ENCODE measurements around the gene IL7R. TPM values are rescaled to one million over a fixed set of nuclear protein-coding genes. Genes with fewer than 3 reads are reported as not detected.

IL7R gene, protein sequence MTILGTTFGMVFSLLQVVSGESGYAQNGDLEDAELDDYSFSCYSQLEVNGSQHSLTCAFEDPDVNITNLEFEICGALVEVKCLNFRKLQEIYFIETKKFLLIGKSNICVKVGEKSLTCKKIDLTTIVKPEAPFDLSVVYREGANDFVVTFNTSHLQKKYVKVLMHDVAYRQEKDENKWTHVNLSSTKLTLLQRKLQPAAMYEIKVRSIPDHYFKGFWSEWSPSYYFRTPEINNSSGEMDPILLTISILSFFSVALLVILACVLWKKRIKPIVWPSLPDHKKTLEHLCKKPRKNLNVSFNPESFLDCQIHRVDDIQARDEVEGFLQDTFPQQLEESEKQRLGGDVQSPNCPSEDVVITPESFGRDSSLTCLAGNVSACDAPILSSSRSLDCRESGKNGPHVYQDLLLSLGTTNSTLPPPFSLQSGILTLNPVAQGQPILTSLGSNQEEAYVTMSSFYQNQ
- total RNA-seq (2014; rRNA removed; shearing (Covaris generic)), result 59.9 and 62.2 TPM in 2 replicates
- 4.6 and 4.7 TPM in 2 replicates for total RNA-seq (2022)
- percentile 52 among the genes with signal in this experiment for Bru-seq, nascent RNA
- percentile 29 among the genes with signal in this experiment for BruChase-seq, experiment 1, labeled RNA remaining after a 6-hour chase
- BruChase-seq, experiment 2, labeled RNA remaining after a 2-hour chase, result percentile 50 among the genes with signal in this experiment
- long read RNA-seq, full-length matches to known transcripts, result 2 of 4 reads
- long read RNA-seq, partial matches to known transcripts, result 0 of 4 reads
- long read RNA-seq, other reads (novel, unspliced or antisense), result 2 of 4 reads

DNA sequence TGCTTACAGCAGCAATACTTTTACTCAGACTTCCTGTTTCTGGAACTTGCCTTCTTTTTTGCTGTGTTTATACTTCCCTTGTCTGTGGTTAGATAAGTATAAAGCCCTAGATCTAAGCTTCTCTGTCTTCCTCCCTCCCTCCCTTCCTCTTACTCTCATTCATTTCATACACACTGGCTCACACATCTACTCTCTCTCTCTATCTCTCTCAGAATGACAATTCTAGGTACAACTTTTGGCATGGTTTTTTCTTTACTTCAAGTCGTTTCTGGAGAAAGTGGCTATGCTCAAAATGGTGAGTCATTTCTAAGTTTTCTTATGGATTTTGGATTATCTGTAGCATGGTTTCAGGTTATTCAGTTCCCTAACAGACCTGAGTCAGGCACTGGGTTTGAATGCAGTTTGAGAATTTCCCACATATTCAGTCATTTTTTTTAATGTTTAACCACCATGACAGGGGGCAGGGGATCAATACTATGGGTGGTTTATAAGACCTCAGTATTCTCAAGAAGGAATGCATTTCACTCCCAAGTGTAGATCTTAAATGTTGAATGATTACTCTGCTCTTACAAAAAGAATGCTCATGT, at the start of gene IL7R:
TSS of gene IL7R (plus strand) at position 127 of the 587 bp plus-strand sequence. CDS start at position 214, 87 bp downstream.
- no peaks in the 10 kb centered on the region for H3K9me2 ChIP-seq (ENCODE audit: insufficient read depth, low read length)
- intact Hi-C loops (cut with micrococcal nuclease; ENCODE audit: unreplicated experiment), result no loop called here
- peaks cover 70% of the 10 kb centered on the region for H3K4me1 ChIP-seq (ENCODE audit: insufficient read depth, low read length, poor library complexity, severe bottlenecking)
- H3K36me3 ChIP-seq (ENCODE audit: insufficient read depth, low read length), result peaks cover 31% of the 10 kb centered on the region
- H3K4me2 ChIP-seq (ENCODE audit: low read length), result peak within 1 kb of the TSS; percentile 91
- ChIA-PET POLR2A (interaction anchor here (0.7 to 8.2 kb wide), 7 partner anchors 14 to 843 kb away, joined by 3 to 52 read pairs (median 5); no protein-coding TSS in a partner anchor), CTCF (ENCODE audit: unreplicated experiment) (interaction anchor here (0.5 to 0.7 kb wide), 3 partner anchors 18 to 65 kb away, joined by 3 to 4 read pairs (median 4); no protein-coding TSS in a partner anchor)
- no TSS peak for BruUV-seq (replicated peaks)
- peak within 1 kb of the TSS; percentile 72 for H3K27ac ChIP-seq (ENCODE audit: low read depth, low read length, poor library complexity, severe bottlenecking)
- DNase-seq (ENCODE audit: low spot score), result peak; percentile 79
- peak within 1 kb of the TSS; percentile 95; the same call in 1 of the 2 replicates for H2AFZ ChIP-seq (ENCODE audit: low read length)
- no peaks in the 10 kb centered on the region for H4K20me1 ChIP-seq (ENCODE audit: insufficient read depth, low read length)
- H3K9me3 ChIP-seq (ENCODE audit: low read length), result no peaks in the 10 kb centered on the region
- peak within 1 kb of the TSS; percentile 75 for H3K4me3 ChIP-seq (ENCODE audit: low read depth, low read length, poor library complexity, severe bottlenecking)
- H3K79me2 ChIP-seq (ENCODE audit: insufficient read depth, low read depth, low read length), result peaks cover 55% of the 10 kb centered on the region
- TF ChIP-seq, protein P1, sequence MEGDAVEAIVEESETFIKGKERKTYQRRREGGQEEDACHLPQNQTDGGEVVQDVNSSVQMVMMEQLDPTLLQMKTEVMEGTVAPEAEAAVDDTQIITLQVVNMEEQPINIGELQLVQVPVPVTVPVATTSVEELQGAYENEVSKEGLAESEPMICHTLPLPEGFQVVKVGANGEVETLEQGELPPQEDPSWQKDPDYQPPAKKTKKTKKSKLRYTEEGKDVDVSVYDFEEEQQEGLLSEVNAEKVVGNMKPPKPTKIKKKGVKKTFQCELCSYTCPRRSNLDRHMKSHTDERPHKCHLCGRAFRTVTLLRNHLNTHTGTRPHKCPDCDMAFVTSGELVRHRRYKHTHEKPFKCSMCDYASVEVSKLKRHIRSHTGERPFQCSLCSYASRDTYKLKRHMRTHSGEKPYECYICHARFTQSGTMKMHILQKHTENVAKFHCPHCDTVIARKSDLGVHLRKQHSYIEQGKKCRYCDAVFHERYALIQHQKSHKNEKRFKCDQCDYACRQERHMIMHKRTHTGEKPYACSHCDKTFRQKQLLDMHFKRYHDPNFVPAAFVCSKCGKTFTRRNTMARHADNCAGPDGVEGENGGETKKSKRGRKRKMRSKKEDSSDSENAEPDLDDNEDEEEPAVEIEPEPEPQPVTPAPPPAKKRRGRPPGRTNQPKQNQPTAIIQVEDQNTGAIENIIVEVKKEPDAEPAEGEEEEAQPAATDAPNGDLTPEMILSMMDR (conservative IDR thresholded peaks at IDR 0.05; ENCODE audit: low read length), result no peak
- no peak for TF ChIP-seq EZH2phosphoT487 (IDR thresholded peaks at IDR 0.05; ENCODE audit: borderline replicate concordance, low read depth, low read length)

DNA sequence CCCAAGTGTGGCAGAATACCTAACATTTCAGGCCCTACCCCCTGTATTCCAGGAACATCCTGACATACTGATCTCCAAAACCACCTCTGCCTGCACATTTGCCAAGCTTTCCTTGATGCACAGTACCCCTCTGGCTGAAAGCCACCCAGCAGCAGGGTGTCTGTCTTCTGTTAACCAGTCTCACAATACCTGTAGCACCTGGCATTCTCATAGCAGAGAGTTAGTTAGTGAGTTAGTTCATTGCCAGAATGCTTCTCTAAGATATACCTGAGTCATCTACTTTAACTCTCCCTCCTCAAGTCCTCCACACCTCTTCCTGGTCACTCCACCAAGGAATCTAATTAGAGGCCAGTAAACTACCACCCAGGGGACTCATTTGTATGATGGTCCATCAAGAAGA, 46.1 kb upstream of the IL7R start:
- ChIA-PET POLR2A (no interaction called here), CTCF (ENCODE audit: unreplicated experiment) (no interaction called here)
- no peak overlapping the region for H3K4me2 ChIP-seq (ENCODE audit: low read length)
- H3K9me2 ChIP-seq (ENCODE audit: insufficient read depth, low read length), result no peaks in the 10 kb centered on the region; the same call in 1 of the 2 replicates
- TF ChIP-seq, protein P1 (conservative IDR thresholded peaks at IDR 0.05; ENCODE audit: low read length), result no peak
- no peak for TF ChIP-seq EZH2phosphoT487 (IDR thresholded peaks at IDR 0.05; ENCODE audit: borderline replicate concordance, low read depth, low read length)
- no TSS peak for BruUV-seq (replicated peaks)
- H3K4me1 ChIP-seq (ENCODE audit: insufficient read depth, low read length, poor library complexity, severe bottlenecking), result peaks cover 5% of the 10 kb centered on the region
- no peak overlapping the region for H3K27ac ChIP-seq (ENCODE audit: low read depth, low read length, poor library complexity, severe bottlenecking)
- no peak overlapping the region for H3K4me3 ChIP-seq (ENCODE audit: low read depth, low read length, poor library complexity, severe bottlenecking)
- no peaks in the 10 kb centered on the region for H3K9me3 ChIP-seq (ENCODE audit: low read length)
- intact Hi-C loops (cut with micrococcal nuclease; ENCODE audit: unreplicated experiment), result no loop called here
- no peaks in the 10 kb centered on the region for H4K20me1 ChIP-seq (ENCODE audit: insufficient read depth, low read length)
- no peak overlapping the region for H2AFZ ChIP-seq (ENCODE audit: low read length)
- H3K79me2 ChIP-seq (ENCODE audit: insufficient read depth, low read depth, low read length), result no peaks in the 10 kb centered on the region
- no peaks in the 10 kb centered on the region for H3K36me3 ChIP-seq (ENCODE audit: insufficient read depth, low read length)
- no peak for DNase-seq (ENCODE audit: low spot score)
